Measurements from ENCODE around the gene SZT2. TPM values are rescaled to one million over a fixed set of nuclear protein-coding genes. Genes with fewer than 3 reads are reported as not detected.

Gene SZT2
- total RNA-seq, 1 donor = 35.4 TPM

GRCh38 chr1:43383449-43383848 is 6.2 kb upstream of the SZT2 start:
- H3K4me3 ChIP-seq (ENCODE audit: low read depth, low read length) = no peak overlapping the region
- DNase-seq (ENCODE audit: low read depth) = no peak
- TF ChIP-seq CTCF (IDR thresholded peaks at IDR 0.05; ENCODE audit: insufficient read depth, low read depth, low read length) = no peak

GRCh38 chr1:43386676-43387075 is 3.0 kb upstream of the SZT2 start:
- H3K4me3 ChIP-seq (ENCODE audit: low read depth, low read length) = no peak overlapping the region
- no peak for DNase-seq (ENCODE audit: low read depth)
- no peak for TF ChIP-seq CTCF (IDR thresholded peaks at IDR 0.05; ENCODE audit: insufficient read depth, low read depth, low read length)

- peak; percentile 26 for DNase-seq (ENCODE audit: low read depth)
- peak overlapping the region; percentile 97 for H3K4me3 ChIP-seq (ENCODE audit: low read depth, low read length)
- TF ChIP-seq CTCF (IDR thresholded peaks at IDR 0.05; ENCODE audit: insufficient read depth, low read depth, low read length) = no peak
Measured at GRCh38 chr1:43387976-43388599, 1.6 kb upstream of the SZT2 start.

GRCh38 chr1:43388613-43389012 is 1.1 kb upstream of the SZT2 start:
- DNase-seq (ENCODE audit: low read depth) = peak; percentile 7
- H3K4me3 ChIP-seq (ENCODE audit: low read depth, low read length) = peak overlapping the region; percentile 97
- TF ChIP-seq CTCF (IDR thresholded peaks at IDR 0.05; ENCODE audit: insufficient read depth, low read depth, low read length) = no peak

- TF ChIP-seq CTCF (IDR thresholded peaks at IDR 0.05; ENCODE audit: insufficient read depth, low read depth, low read length) = no peak
- no peak overlapping the region for H3K4me3 ChIP-seq (ENCODE audit: low read depth, low read length)
- no peak for DNase-seq (ENCODE audit: low read depth)
Measured at GRCh38 chr1:43392702-43393101, 3.0 kb downstream of the SZT2 start.

GRCh38 chr1:43395523-43395922 is 5.8 kb downstream of the SZT2 start:
- H3K4me3 ChIP-seq (ENCODE audit: low read depth, low read length) = no peak overlapping the region
- no peak for TF ChIP-seq CTCF (IDR thresholded peaks at IDR 0.05; ENCODE audit: insufficient read depth, low read depth, low read length)
- DNase-seq (ENCODE audit: low read depth) = no peak

- H3K4me3 ChIP-seq (ENCODE audit: low read depth, low read length) = no peak overlapping the region
- DNase-seq (ENCODE audit: low read depth) = no peak
- no peak for TF ChIP-seq CTCF (IDR thresholded peaks at IDR 0.05; ENCODE audit: insufficient read depth, low read depth, low read length)
Measured at GRCh38 chr1:43396059-43396458, 6.4 kb downstream of the SZT2 start.

Measured in fibroblast of villous mesenchyme (primary cell).